ENCODE measurements around the gene METAP1D. TPM values are rescaled to one million over a fixed set of nuclear protein-coding genes. Genes with fewer than 3 reads are reported as not detected.
"Not testable (repeated sequence)": the region's sequence is repeated elsewhere in the genome, so short reads cannot be mapped to it uniquely, and the experiment has no call there.

METAP1D gene
- polyA plus RNA-seq (ENCODE audit: insufficient read length) = 14.2 TPM

- peak; percentile 90 for DNase-seq
Measured at GRCh38 chr2:171999604-172000469, at the start of gene METAP1D. Gene METAP1D (plus strand): TSS chr2:171999953. CDS start chr2:171999970, 17 bp downstream.

- DNase-seq = no peak
Measured at GRCh38 chr2:171952276-171952675, 47.5 kb upstream of the METAP1D start.

- no peak for DNase-seq
Measured at GRCh38 chr2:171952748-171953147, 47.0 kb upstream of the METAP1D start.

- no peak for DNase-seq
Measured at GRCh38 chr2:171956135-171956825, 43.5 kb upstream of the METAP1D start.

- no peak for DNase-seq
Measured at GRCh38 chr2:171957061-171957460, 42.7 kb upstream of the METAP1D start.

- DNase-seq = no peak
Measured at GRCh38 chr2:171958475-171958874, 41.3 kb upstream of the METAP1D start.

GRCh38 chr2:171959998-171960397 is 39.8 kb upstream of the METAP1D start:
- DNase-seq = no peak

- no peak for DNase-seq
Measured at GRCh38 chr2:171960570-171960969, 39.2 kb upstream of the METAP1D start.

- no peak for DNase-seq
Measured at GRCh38 chr2:171963198-171963597, 36.6 kb upstream of the METAP1D start.

- no peak for DNase-seq
Measured at GRCh38 chr2:171964308-171964707, 35.4 kb upstream of the METAP1D start.

- no peak for DNase-seq
Measured at GRCh38 chr2:171965238-171965637, 34.5 kb upstream of the METAP1D start.

- no peak for DNase-seq
Measured at GRCh38 chr2:171965661-171966060, 34.1 kb upstream of the METAP1D start.

GRCh38 chr2:171966235-171966634 is 33.5 kb upstream of the METAP1D start:
- no peak for DNase-seq

- no peak for DNase-seq
Measured at GRCh38 chr2:171966688-171967087, 33.1 kb upstream of the METAP1D start.

GRCh38 chr2:171968509-171968908 is 31.2 kb upstream of the METAP1D start:
- DNase-seq = no peak

GRCh38 chr2:171972329-171972982 is 27.3 kb upstream of the METAP1D start:
- no peak for DNase-seq

GRCh38 chr2:171979103-171979502 is 20.6 kb upstream of the METAP1D start:
- DNase-seq = no peak

GRCh38 chr2:171983924-171984323 is 15.8 kb upstream of the METAP1D start:
- not testable (repeated sequence) for DNase-seq

GRCh38 chr2:171985076-171985475 is 14.7 kb upstream of the METAP1D start:
- DNase-seq = no peak

GRCh38 chr2:171986778-171987177 is 13.0 kb upstream of the METAP1D start:
- DNase-seq = no peak

GRCh38 chr2:171991027-171991426 is 8.7 kb upstream of the METAP1D start:
- DNase-seq = no peak

GRCh38 chr2:171995586-171995985 is 4.2 kb upstream of the METAP1D start:
- no peak for DNase-seq

- DNase-seq = no peak
Measured at GRCh38 chr2:171996021-171996420, 3.7 kb upstream of the METAP1D start.
